ENCODE results near the gene CARD18. TPM values are rescaled to one million over a fixed set of nuclear protein-coding genes. Genes with fewer than 3 reads are reported as not detected.
A peak's percentile ranks its signal among the peaks of the same experiment; 100 is the strongest.
"Not testable (repeated sequence)": the region's sequence is repeated elsewhere in the genome, so short reads cannot be mapped to it uniquely, and the experiment has no call there.

The CARD18 gene
- total and polyA plus RNA-seq, 4 experiments from 2014 or later, result not detected

DNA sequence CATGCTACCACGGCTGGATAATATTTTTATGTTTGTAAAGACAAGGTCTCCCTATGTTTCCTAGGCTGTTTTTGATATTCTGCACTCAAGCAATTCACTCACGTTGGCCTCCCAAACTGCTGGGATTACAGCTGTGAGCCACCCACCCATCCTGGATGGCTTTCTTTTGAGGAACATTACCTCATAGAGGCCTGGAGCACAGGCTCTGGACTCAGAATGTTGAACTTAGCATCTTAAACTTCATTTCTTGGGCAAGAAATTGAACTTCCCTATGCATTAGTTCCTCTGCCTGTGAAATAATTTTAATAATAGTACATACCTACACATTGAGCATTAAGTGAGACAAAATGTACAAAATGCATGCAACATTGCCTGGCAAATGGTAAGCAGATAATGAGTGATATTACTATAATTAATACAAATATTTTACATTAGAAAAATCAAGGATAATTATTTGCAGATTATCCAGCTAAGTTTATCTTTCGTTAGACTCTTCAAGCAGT is 37.4 kb downstream of the CARD18 start:
- peaks cover 30% of the 10 kb centered on the region for H3K4me1 ChIP-seq (ENCODE audit: insufficient read depth, low read length)
- H3K9me3 ChIP-seq (ENCODE audit: control insufficient read depth in 1 of 2, low read length in 2 of 2); CTCF ChIA-PET (ENCODE audit: partially characterized antibody); H3K4me3 Mint-ChIP-seq; intact Hi-C loops (cut with micrococcal nuclease); H3K27ac ChIP-seq (ENCODE audit: low read depth, low read length); H3K36me3 ChIP-seq (ENCODE audit: insufficient read depth, low read length); H3K27ac Mint-ChIP-seq; H3K4me3 ChIP-seq (ENCODE audit: low read length in 2 of 2); H3K27me3 ChIP-seq (ENCODE audit: insufficient read depth, low read length); H3K27me3 Mint-ChIP-seq; H3K9me3 Mint-ChIP-seq; DNase-seq; H3K36me3 Mint-ChIP-seq: not testable (repeated sequence)
- POLR2A ChIA-PET (ENCODE audit: partially characterized antibody), result interaction anchor here (1.2 kb wide), 1 partner anchor 31 kb away, joined by 3 read pairs; no protein-coding TSS in a partner anchor
- peaks cover 29 to 41% (median 35%) of the 10 kb centered on the region in 4 donors for H3K4me1 Mint-ChIP-seq

DNA sequence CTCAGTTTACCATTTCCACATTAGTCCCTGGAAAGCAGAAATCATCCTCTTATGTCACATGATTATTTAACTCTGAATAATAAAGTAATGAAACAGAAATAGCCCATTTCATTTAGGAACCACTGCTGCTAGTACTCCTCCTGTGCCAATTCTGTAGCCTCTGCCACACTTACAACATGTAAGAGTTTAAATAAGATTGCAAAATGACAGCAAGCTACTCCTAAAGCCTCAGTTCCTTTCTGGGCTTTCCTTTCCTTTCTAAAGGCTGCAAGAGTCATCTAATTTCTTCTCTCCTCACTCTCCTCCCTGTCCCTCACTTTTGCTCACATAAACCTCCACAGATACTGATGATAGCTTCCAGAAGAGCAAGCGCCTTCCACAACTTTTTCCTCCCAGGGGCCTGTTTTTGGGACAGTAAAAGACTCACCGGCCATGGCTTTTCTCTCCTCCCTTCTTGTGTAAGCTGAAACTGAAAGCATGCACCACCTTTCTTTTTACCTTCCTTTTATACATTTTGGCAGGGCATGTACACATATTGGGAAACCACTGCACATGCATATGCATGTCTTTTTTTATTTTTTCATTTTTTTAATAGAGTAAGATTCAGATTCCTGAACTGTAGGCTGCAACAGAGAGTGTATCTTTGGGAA is 38.5 kb downstream of the CARD18 start:
- peaks cover 30% of the 10 kb centered on the region for H3K4me1 ChIP-seq (ENCODE audit: insufficient read depth, low read length)
- H3K27ac ChIP-seq (ENCODE audit: low read depth, low read length), result peak overlapping the region; percentile 62
- CTCF ChIA-PET (ENCODE audit: partially characterized antibody), result no interaction called here
- H3K27me3 ChIP-seq (ENCODE audit: insufficient read depth, low read length), result no peaks in the 10 kb centered on the region
- H3K36me3 ChIP-seq (ENCODE audit: insufficient read depth, low read length), result no peaks in the 10 kb centered on the region
- Mint-ChIP-seq H3K4me3 (peak overlapping the region; percentile 81 to 95 (median 88)), H3K36me3 (peaks cover 5 to 13% of the 10 kb centered on the region in 2 donors), H3K27me3 (no peaks in the 10 kb centered on the region), H3K4me1 (peaks cover 29 to 40% (median 35%) of the 10 kb centered on the region in 4 donors), H3K9me3 (peaks cover 0 to 5% (median 3%) of the 10 kb centered on the region in 8 donors), H3K27ac (peak overlapping the region; percentile 69 to 95 (median 88))
- H3K9me3 ChIP-seq (ENCODE audit: control insufficient read depth in 1 of 2, low read length in 2 of 2), result no peaks in the 10 kb centered on the region
- POLR2A ChIA-PET (ENCODE audit: partially characterized antibody), result interaction anchor here (0.9 to 2.3 kb wide), 9 partner anchors 30 to 976 kb away, joined by 3 to 9 read pairs (median 4); partner anchors contain the start of genes AASDHPPT, CASP1, CASP4 and KBTBD3
- peak in 2 of 5 donors; percentile 6 to 14 for DNase-seq
- peak overlapping the region; percentile 14 to 69 for H3K4me3 ChIP-seq (ENCODE audit: low read length in 2 of 2)
- intact Hi-C loops (cut with micrococcal nuclease), result no loop called here

DNA sequence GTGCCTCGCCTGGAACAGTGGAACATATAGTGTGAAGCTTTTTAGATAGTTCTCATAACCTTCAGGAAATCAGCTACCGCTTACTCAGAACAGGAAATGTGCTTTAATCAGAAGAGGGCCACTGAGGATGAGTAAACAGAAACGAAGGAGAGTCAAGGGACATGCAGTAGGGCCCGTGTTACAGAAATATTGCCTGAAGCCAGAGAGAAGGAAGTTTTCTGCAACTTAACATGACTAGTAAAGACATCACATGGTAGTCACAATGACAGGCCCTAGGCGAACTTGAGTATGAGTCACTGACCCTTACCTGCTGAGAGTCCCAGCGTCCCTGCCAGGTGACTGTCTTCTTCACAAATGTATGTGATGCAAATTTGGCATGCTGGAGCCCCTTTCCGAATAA is 39.4 kb downstream of the CARD18 start:
- H3K4me1 ChIP-seq (ENCODE audit: insufficient read depth, low read length), result peaks cover 30% of the 10 kb centered on the region
- peak overlapping the region; percentile 62 for H3K27ac ChIP-seq (ENCODE audit: low read depth, low read length)
- intact Hi-C loops (cut with micrococcal nuclease), result no loop called here
- H3K4me3 ChIP-seq (ENCODE audit: low read length in 2 of 2), result peak overlapping the region in 1 of 2 donors; percentile 69
- POLR2A ChIA-PET (ENCODE audit: partially characterized antibody), result interaction anchor here (0.8 to 2.3 kb wide), 10 partner anchors 11 to 977 kb away, joined by 3 to 9 read pairs (median 4); partner anchors contain the start of genes AASDHPPT, CASP1, CASP4 and KBTBD3
- peaks cover 5 to 21% of the 10 kb centered on the region in 2 donors for H3K36me3 Mint-ChIP-seq
- H3K4me3 Mint-ChIP-seq, result peak overlapping the region; percentile 81 to 95 (median 88)
- no peaks in the 10 kb centered on the region for H3K9me3 ChIP-seq (ENCODE audit: control insufficient read depth in 1 of 2, low read length in 2 of 2)
- H3K36me3 ChIP-seq (ENCODE audit: insufficient read depth, low read length), result no peaks in the 10 kb centered on the region
- peaks cover 0 to 5% (median 3%) of the 10 kb centered on the region in 8 donors for H3K9me3 Mint-ChIP-seq
- peaks cover 29 to 40% (median 35%) of the 10 kb centered on the region in 4 donors for H3K4me1 Mint-ChIP-seq
- peak overlapping the region; percentile 69 to 95 (median 88) for H3K27ac Mint-ChIP-seq
- no peaks in the 10 kb centered on the region for H3K27me3 Mint-ChIP-seq
- DNase-seq, result peak; percentile 21 to 60 (median 35)
- no peaks in the 10 kb centered on the region for H3K27me3 ChIP-seq (ENCODE audit: insufficient read depth, low read length)
- CTCF ChIA-PET (ENCODE audit: partially characterized antibody), result no interaction called here

DNA sequence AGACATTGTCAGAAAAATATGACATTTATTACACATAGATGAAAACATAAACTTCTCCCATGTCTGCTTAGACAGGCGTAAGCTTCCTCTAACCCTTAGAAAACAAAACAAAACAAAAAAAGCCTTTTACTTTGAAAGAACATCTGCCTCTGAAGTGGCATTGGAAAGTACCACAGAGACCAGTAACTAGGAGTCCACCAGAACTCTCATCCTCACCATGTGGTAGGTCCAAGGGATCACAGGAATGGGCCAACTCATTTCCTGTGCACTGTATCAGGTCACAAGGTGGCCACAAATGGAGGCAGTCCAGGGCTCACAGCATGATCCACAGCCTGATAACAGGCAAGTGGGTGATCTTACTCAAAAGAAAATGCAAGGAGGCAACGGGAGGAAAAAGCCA is 40.0 kb downstream of the CARD18 start:
- Histone ChIP-seq H3K27ac (ENCODE audit: low read depth, low read length) (peak overlapping the region; percentile 62), H3K4me1 (ENCODE audit: insufficient read depth, low read length) (peaks cover 30% of the 10 kb centered on the region), H3K4me3 (ENCODE audit: low read length in 2 of 2) (peak overlapping the region in 1 of 2 donors; percentile 69)
- peak in 2 of 5 donors; percentile 2 to 21 for DNase-seq
- Mint-ChIP-seq H3K4me1 (peaks cover 29 to 37% (median 34%) of the 10 kb centered on the region in 4 donors), H3K27ac (peak overlapping the region; percentile 69 to 95 (median 88)), H3K4me3 (peak overlapping the region; percentile 81 to 95 (median 88)), H3K36me3 (peaks cover 5 to 23% of the 10 kb centered on the region in 2 donors)
- POLR2A ChIA-PET (ENCODE audit: partially characterized antibody), result interaction anchor here (0.8 to 2.3 kb wide), 7 partner anchors 10 to 183 kb away, joined by 3 to 9 read pairs (median 5); partner anchors contain the start of genes CASP1 and CASP4
- H3K27me3 Mint-ChIP-seq; H3K9me3 Mint-ChIP-seq; H3K27me3 ChIP-seq (ENCODE audit: insufficient read depth, low read length); H3K36me3 ChIP-seq (ENCODE audit: insufficient read depth, low read length); CTCF ChIA-PET (ENCODE audit: partially characterized antibody); H3K9me3 ChIP-seq (ENCODE audit: control insufficient read depth in 1 of 2, low read length in 2 of 2); intact Hi-C loops (cut with micrococcal nuclease): not testable (repeated sequence)

DNA sequence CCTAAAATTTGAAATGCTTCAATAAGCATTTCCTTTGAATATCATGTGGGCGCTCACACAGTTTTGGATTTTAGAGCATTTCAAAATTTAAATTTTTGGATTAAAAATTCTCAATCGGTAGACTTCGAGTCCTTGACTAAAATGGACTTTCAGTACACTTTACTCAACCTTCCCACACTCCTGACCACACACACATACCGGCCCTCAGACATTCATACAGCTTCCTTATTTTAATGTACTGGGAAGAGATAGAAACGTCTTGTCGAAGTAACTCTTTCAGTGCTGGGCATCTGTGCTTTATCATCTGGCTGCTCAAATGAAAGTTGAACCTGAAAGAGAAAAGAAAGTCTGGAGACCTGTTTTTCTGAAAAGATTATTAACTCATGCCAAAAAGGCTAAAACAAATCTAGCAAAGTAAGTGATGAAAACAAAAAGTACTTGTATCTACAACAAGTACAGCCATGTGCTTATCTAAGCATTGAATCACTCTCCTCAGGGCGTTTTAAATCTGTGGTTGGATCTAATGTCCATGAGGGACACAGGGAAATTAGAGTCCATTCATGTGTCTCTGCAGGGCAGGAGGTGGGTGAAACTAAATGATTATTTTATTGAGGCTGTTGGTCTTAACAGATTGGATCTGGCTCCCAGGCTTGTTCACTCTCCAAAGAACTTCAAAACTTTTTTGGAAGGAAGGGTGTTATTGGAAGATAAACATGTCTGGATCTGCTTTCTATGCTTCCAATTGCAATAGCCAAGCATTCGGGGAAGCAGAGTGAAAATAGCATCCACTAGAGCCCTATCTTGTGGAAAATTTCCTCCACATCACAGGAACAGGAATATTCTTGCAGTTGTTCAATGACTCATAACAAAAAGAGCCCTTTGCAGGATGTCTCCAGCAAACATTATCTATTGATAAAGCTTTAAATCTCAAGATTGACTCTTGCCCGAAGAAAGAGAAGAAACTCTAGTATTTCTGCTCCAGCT is 47.0 kb downstream of the CARD18 start:
- no peak overlapping the region for H3K27ac Mint-ChIP-seq
- DNase-seq, result no peak

More for the DNA sequence above, 47.0 kb downstream of the CARD18 start:
- intact Hi-C loops (cut with micrococcal nuclease), result no loop called here
- CTCF ChIA-PET (ENCODE audit: partially characterized antibody), result no interaction called here
- peaks cover 0 to 2% (median 0%) of the 10 kb centered on the region in 8 donors for H3K9me3 Mint-ChIP-seq
- H3K36me3 Mint-ChIP-seq, result peaks cover 0 to 25% of the 10 kb centered on the region in 2 donors
- H3K4me1 ChIP-seq (ENCODE audit: insufficient read depth, low read length), result no peaks in the 10 kb centered on the region
- H3K4me3 Mint-ChIP-seq, result no peak overlapping the region
- no peaks in the 10 kb centered on the region for H3K9me3 ChIP-seq (ENCODE audit: control insufficient read depth in 1 of 2, low read length in 2 of 2)
- H3K27ac ChIP-seq (ENCODE audit: low read depth, low read length), result no peak overlapping the region
- H3K4me3 ChIP-seq (ENCODE audit: low read length in 2 of 2), result no peak overlapping the region
- H3K36me3 ChIP-seq (ENCODE audit: insufficient read depth, low read length), result no peaks in the 10 kb centered on the region
- H3K4me1 Mint-ChIP-seq, result no peaks in the 10 kb centered on the region
- POLR2A ChIA-PET (ENCODE audit: partially characterized antibody), result no interaction called here
- peaks cover 0 to 2% of the 10 kb centered on the region in 2 donors for H3K27me3 Mint-ChIP-seq
- H3K27me3 ChIP-seq (ENCODE audit: insufficient read depth, low read length), result no peaks in the 10 kb centered on the region

All from CD4-positive, alpha-beta memory T cell (primary cell).